NCI-H748 treated with DMSO at 0.1 percent for 48 hours (cell line): ENCODE measurements around the gene LINC00237.

Experiments used
- DNase-seq: peaks from one replicate; lab custom pipeline; 2025; lab: John Stamatoyannopoulos, UW

Gene LINC00237

DNA sequence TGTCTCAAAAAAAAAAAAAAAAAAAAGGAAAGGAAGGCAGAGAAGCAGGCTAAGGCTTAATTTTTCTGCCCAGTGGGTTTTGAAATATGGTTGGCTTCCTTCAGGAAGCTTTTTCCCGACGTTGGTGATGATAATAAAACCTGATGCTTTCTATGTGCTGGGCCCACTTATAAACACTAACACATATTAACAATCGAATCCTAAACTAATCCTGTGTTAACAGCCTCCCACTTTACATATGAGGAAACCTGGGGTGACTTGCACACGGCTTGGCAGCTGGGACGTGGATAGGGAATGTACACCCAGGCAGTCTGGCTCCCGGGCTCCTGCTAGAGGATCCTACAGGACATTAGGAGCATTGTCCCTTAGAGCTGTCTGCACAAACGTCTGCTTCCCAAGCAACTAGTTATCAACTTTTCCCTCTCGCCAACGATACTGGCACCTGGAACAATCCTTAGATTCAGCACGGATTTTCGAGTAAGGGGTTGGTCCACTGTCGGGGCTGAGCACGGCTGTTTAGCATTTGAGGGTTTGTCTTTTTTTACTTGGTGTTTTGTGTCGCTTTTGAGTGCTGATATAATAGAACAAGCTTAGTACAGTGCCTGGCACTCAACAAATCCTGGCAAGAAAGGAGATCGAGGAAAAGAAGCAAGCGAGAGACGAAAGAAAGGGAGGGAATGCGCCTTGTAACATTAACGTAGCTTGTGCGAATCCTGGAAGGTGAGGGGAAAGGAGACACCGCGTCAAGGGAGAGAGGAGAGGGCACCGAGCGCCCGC, 19.1 kb upstream of the LINC00237 start:
- DNase-seq: peak; percentile 85

DNA sequence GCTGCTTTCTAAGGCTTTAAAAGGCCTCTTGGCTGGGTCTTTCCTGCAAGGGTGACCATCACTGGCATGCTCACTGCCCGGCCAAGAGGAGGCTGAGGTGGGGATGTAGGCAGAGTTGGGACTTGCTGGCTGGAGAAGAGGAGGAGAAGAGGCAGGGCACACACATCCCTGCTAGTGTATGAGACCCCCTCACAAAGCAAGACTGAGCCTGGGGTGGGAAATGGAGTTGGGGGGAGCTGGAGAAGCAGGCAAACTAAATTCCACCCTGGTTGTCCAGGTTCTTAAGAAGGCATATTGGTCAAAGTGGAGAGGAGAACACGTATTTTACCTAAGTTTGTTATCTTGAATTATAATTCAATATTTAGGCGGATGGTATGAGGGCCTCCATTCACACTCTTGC, 18.0 kb upstream of the LINC00237 start:
- no peak for DNase-seq

- no peak for DNase-seq
Measured at GRCh38 chr20:21118782-21119181, 12.6 kb upstream of the LINC00237 start.

DNA sequence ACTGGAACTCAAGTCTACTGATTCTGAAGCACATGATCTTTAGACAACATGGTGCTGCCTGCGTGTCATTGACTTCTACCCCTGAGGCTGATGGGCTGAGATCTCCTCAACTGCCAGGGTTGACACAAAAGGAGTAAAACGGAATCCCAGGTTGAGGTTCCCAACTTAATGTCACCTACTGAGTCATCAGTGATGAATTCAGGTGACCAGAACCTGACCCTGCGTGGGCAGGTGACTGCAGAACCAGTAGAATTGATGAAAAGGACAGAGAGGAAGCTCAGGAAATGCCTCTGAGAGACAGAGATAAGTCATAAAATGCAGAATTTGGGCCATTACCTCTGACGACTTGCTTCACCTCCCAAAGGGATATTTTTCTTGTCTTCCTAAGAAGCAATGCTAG, 12.0 kb upstream of the LINC00237 start:
- DNase-seq: no peak

DNA sequence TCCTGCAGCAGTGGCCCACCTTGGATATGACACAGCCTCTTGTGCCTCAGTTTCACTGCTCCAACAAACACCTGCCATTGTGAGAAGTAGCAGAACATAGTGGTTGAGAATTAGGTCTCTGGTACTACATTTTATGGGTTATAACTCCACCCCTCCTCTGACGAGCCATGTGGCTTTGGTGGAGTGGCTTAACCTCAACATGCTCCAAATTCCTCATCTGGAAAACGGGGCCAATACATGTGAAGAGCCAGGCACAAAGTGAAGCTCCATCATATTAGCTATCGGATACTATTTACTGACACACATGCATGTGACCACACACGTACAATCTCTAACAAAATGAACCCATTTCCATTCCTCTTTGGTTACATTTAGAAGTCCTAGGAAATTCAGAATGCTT, 11.4 kb upstream of the LINC00237 start:
- no peak for DNase-seq

GRCh38 chr20:21114584-21114983, 8.4 kb upstream of the LINC00237 start:
- DNase-seq: no peak

GRCh38 chr20:21113697-21114096, 7.5 kb upstream of the LINC00237 start:
- no peak for DNase-seq

DNA sequence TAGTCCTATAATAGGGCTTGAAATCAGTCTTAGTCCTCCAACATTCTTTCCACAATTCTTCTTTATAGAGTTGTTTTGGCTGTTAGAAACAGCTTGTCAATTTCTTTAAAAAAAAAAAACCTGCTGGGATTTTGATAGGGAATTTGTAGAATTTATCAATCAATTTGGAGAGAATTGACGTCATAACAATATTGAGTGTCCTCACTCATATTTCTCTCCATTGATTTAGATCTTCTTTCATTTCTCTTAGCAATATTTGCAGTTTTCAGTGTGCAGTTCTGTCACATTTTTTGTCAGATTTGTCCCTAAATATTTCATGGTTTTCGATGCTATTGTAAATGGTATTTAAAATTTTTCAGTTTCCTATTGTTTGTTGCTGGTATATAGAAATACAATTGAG, 5.3 kb upstream of the LINC00237 start:
- no peak for DNase-seq

DNA sequence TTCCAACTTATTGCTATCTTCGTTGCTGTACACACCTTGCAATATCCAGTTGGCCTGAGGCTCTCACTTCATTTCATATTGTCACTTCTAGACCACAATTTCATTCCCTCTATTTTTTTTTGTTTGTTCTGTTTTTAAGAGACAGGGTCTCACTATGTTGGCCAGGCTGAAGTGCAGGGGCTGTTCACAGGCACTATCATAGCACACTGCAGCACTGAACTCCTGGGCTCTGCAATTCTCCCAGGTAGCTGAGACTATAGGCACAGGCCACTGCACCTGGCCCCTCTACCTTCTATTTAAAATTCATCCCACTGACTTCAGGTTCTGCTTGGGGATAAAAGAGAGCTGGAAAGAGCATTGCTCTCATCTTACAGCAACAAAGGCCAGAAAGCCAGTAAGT, 4.7 kb upstream of the LINC00237 start:
- DNase-seq: no peak

DNA sequence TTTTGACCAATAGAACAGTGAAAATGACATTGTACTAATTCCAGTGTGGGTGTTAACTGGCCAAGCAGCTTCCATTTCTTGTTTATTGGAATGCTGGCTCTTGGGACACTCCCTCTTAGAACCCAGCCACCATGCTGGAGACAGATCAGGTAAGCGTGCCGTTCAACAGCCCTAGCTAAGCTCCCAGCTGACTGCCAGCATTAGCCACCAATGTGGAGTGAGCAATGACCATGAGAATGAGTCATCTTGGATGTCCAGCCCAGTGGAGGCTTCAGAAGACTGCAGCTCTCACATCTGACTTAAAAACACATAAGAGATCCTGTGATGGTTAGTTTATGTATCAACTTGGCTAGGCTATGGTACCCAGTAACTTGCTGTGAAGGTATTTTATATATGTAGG, 3.0 kb upstream of the LINC00237 start:
- DNase-seq: no peak

- DNase-seq: no peak
Measured at GRCh38 chr20:21105429-21106170, 558 bp downstream of the LINC00237 start.

- no peak for DNase-seq
Measured at GRCh38 chr20:21104921-21105320, 1.2 kb downstream of the LINC00237 start.

GRCh38 chr20:21104466-21104761, 1.7 kb downstream of the LINC00237 start:
- DNase-seq: no peak

DNA sequence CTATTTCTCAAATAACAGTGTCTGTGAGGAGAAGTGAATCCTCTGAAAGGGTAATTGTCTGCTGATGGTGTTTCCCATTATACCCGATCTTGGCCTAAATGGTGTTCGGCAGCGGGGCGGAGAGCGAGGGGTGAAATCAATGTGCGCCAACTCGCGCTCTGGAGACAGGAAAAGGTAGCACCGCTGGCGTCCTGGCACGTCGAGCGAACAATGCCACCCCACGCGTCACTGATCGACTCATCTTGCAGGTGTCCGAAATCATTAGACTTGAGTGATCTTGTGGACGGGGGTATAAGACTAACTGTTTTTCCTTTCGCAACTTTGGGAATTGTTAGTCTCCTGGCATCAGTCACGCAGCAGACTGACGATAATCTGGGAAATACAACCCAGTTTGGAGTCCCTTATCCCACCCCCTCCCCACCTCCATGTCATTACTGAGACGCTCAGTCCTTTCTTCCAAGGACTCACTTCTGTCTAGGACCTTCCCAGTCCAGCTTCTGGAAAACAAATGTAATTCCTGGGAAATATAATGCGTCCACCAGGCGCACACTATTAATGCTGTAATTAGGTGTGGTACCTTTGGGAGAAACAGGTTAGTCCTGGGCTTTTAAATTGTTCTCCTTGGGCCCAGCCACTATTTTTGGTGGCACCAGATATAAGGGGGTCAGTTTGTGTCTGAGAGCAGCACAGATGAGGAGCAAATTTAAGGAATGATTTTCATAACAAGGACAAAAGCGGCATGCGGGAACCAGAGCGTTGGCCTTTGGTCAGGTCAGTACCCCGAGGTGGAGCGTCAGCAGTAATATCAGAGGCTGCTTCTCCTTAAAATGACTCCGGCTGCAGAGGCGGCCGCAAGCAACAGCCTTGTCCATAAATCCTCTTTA, 2.3 kb downstream of the LINC00237 start:
- no peak for DNase-seq

DNA sequence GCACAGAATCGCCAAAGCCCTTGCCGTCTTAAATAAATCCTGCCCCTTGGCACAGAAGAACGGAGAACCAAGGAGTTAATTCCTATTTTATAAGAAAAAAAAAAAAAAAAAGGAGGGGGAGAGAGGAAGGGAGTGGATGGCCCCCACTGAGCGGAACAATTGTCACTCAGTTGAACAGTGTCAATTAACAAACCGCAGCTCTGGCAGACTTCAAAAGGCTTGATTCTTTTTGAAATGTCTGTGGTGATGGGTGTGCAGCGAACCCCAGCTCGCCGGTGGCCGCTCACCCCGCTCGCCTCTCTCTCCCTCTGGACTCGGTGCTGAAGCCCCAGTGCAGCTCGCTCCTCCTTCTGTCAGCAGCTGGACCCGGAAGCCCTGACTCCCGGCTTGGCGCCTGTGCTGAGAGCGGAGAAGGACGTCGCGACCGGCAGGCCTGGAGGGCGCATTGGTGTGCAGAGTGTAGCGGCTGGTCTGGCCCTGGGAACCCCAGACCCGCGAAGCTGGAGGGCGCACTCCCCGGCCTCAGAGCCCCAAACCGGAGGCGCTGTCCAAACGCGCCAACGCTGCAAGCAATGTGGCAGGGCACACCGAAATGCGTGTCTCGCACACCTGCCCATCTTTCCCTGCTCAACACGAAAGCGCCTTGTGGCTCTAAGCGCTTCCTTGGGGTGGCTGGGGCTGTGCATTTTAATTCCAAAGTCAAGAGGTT, 3.4 kb downstream of the LINC00237 start:
- DNase-seq: no peak

- no peak for DNase-seq
Measured at GRCh38 chr20:21101932-21102575, 4.1 kb downstream of the LINC00237 start.

DNA sequence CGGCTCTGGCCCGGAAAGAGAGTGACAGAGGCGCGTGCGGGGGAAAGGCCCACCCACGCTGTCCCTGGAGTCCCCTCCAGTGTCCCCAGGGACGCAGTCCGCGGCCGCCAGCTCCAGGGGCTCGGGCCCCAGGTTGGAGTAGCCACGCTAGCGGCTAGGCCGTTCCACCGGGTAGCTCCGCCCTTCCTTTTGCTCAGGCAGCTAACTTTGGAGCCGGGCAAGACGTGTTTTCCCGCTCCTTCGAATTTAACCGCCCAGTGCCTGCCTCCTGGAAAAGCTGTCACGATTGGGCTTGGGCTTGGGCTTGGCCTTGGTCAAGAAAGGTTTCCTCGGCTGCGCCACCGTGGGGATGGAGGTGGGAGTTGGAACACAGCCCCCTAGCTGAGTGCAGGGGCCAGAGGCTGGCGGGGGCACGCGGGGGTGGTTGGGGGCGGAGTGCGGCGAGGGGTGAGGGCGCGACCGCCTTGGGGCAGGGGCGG, 4.7 kb downstream of the LINC00237 start:
- peak; percentile 53 for DNase-seq

- peak; percentile 91 for DNase-seq
Measured at GRCh38 chr20:21100578-21101452, 5.3 kb downstream of the LINC00237 start.

GRCh38 chr20:21099751-21100577, 6.2 kb downstream of the LINC00237 start:
- DNase-seq: peak; percentile 96
